Embryonic facial prominence (tissue), 1 donor: ENCODE data around the gene S100A11.
"Not testable (repeated sequence)": the region's sequence is repeated elsewhere in the genome, so short reads cannot be mapped to it uniquely, and the experiment has no call there.

ENCODE experiments used
- DNase-seq: peaks from one replicate; pipeline ENCODE4 v3.0.0-alpha.2; 2016; ENCODE audit errors: extremely low spot score

Gene S100A11

DNA sequence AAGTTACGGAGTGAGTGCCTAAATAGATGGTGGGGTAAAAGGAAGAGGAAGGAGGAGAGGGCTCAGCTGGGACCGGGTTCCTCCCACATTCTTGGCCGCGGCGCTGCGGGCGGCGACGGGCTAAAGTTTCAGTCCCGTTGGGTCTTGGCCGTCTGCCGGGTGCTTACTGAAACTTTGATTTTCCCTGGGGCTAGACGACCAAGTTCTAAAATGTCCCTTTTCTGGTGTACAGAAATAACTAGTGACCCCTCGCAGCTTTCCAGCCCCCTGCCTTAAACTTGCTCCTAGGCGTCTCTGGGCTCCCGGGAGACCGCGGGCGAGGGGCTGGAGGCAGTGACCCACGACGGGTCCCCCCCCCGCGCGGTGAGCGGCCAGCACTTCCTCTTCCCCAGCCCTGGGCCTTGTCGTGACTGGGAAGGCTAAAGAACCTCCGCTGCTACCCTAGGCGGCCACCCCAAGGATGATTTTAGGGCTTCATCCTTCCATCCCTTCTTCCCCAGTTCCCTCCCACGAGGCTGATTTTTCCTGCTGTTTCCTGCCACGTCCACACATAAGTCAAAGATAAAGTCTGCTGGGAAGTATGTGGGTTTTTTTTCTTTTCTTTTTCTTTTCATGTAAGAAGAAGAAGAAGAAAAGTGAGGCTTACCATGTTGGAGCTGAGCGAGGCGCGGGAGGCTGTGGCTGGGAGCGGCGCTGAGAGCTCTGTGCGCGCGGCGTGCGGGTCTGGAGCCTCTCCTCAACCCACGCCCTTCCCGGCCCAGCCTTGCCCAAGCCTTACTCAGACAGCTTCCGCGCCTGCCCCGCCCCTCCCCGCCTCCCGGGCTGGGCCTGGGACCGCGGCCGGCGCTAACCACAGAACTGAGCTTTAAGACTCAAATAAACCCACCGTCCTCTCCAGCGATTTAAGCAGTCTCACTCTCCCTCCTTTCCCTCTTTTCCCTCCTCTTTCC, at the start of gene S100A11:
Gene S100A11 (minus strand): TSS at position 738 of the 950 bp plus-strand sequence. CDS start 89 bp downstream, at position 649.
- peak; percentile 64 for DNase-seq

GRCh38 chr1:152084853-152085252, 48.0 kb upstream of the S100A11 start:
- no peak for DNase-seq

DNA sequence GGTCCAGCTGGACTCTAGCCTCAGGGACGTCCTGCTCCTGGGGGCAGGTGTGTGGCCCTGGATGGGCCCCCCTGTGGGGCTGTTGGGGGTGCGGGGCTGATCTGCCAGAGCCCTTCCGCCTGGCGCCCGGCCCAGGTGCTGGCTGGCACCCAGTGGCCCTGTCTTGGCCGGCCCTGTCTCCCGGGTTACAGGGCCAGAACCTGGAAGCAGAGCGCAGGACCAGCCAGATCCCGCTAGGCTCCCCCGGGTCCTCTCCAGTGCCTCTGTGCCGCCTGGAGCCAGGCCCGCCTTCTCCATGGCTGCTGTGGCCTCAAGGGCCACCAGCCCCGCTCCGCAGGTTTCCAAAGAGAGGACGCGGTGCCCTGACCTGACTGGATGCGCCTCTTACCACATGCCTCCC, 44.2 kb upstream of the S100A11 start:
- not testable (repeated sequence) for DNase-seq

GRCh38 chr1:152080494-152080893, 43.7 kb upstream of the S100A11 start:
- not testable (repeated sequence) for DNase-seq

DNA sequence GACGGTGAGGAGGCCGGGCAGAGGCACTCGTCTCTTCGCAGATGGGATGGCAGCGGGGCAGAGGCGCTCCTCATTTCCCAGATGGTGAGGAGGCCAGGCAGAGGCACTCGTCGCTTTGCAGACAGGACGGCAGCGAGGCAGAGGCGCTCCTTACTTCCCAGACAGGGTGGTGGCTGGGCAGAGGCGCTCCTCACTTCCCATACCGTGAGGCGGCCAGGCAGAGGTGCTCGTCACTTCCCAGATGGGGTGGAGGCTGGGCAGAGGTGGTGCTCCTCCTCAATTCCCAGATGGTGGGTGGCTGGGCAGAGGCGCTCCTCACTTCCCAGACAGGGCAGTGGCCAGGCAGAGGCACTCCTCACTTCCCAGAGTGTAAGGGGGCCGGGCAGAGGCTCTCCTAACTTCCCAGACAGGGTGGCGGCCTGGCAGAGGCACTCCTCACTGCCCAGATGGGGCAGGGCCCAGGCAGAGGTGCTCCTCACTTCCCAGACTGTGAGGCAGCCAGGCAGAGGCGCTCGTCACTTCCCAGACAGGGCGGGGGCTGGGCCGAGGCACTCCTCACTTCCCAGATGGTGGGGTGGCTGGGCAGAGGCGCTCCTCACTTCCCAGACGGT, 42.1 kb upstream of the S100A11 start:
- no peak for DNase-seq

DNA sequence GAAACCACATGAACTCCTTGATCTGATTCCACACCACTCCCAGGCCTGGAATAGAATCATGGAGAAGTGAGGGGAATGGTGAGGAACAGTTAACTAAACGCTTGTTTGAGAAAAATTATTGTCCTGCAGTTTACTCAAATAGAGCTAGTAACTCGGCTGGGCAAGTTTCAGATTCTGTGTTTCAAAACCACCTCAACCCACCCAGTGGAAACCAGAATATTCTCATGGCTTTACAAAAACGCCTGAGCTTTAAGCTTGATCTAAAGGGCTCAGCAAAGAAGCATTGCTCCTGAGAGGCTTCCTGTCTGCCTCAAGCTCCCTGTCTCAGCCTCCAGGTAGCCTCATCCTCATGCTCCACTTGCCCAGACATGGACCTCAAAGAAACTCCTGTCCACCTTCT, 35.5 kb upstream of the S100A11 start:
- DNase-seq: no peak

DNA sequence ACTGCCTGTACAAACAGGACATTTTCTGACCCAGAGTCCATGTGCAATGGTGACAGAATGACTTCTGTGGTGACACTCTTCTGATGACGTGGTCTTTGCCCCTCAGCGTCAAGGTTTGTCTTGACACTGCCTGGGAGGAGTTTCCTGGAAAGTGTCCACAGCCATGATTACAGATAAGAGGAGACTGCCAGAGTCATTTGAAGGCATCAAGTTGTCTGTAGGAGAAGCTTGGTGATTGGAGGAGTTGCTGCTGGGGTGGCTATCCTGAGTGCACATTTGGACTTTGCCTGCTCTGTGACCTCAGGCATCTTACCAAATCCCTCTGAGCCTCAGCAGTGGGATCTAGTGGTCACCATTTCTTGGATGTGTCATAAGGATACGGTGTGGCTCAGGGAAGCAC, 34.3 kb upstream of the S100A11 start:
- no peak for DNase-seq

DNA sequence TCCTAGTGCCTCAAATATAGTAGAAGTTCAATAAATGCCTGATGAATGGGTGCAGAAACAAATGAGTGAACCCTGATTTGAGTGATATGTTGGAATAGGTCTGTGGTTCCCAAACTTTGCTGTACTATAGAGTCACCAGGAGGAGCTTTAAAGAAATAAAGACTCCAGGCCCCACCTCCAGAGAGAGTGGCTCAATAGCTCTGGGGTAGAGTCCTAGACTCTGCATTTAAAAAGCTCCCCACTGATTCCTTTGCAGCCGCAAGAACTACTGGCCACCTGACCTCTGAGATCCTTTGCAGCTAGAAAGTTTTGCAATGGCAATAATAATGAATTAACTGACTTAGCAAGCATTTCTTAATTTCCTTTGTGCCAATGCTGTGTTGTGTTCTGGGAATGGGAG, 31.1 kb upstream of the S100A11 start:
- no peak for DNase-seq

DNA sequence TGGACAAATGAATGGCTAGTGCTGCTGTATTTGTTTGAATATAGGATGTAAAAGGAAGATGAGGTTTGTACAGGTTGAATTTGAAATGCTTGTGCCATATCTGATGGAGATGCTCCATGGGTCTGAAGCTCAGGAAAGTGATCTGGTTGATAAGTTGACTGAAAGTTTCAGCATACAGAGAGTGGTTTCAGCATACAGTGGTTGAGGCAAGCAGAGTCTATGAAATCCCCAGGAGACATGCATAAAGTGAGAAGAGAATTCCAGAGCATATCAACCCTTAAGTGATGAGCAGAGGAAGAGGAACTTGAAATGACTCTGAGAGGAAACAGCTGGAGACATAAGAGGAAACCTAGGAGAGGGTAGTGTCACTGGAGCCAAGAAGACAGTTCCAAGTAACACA, 30.3 kb upstream of the S100A11 start:
- no peak for DNase-seq

GRCh38 chr1:152061952-152062351, 25.1 kb upstream of the S100A11 start:
- DNase-seq: no peak

DNA sequence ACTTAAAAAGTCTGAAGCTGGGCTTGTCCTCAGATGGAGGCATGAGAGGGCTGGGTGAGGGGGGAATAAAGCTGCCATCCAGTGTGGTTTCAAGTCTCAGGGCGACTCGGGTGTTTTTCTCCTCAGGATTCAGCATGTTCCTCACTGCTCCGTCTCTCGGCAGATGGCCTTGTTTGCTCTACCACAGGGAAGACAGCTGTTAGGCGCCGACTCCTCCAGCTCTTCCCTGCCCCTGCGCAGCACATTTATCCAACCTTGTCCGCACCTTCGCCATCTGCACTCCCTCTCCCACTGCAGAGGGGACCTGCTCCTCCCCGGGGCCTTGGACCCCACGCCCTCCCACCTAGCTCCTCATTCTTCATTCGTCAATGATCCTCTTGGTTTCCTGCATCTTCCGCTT, 16.6 kb upstream of the S100A11 start:
- DNase-seq: no peak

DNA sequence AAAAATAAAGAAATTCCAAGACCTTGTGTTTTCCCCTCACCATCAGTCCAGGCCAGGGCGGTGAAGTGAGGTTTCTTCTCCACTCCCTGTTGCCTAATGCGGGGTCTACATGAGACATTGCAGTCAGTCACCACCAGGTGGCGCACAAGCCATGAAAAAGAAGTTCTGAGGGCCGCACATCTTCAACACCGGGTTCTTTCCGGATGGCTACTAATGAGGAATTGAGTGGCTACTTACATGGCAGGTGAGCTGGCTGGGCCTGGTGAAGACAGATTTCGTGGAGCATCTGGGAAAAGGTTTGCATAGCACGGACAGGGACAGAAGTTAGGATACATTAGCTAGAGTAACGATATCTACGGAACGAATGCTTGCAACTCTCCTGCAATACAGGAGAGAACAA, 15.8 kb upstream of the S100A11 start:
- DNase-seq: no peak

- DNase-seq: no peak
Observed at GRCh38 chr1:152050886-152051675, 14.3 kb upstream of the S100A11 start.

DNA sequence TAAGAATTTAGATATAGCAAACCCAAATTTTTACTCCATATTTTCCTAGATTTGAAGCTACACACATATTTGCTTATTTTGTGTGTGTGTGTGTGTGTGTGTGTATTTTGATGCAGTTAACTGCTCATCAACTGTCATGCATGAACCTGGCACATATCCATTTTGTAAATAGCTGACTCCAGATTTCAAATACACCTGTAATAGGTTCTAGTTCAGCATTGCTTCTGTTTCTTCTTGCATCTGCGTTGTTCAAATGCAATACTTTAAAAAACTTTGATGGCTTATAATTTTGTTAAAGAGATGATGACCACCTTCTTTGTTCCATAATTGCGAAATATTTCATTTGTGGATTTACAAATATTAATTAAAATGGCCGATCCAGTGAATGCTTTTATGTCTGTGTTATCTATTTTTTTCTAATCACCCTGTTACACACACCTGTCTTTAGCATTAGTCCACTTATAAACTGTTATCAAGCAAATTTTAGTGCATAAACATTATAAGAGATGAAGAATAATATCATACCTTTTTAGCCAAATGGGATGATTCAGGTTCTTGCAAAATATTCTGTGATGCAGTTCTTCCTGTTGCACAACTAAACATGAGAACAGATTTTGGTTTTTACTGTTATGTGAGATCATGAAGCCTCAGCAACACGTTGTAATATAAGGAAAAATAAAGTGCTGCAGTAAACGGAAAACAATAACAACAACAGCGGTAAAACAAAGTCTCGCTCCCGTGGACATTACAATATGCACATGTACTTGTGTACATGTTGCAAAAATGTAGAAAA, 12.7 kb upstream of the S100A11 start:
- no peak for DNase-seq

DNA sequence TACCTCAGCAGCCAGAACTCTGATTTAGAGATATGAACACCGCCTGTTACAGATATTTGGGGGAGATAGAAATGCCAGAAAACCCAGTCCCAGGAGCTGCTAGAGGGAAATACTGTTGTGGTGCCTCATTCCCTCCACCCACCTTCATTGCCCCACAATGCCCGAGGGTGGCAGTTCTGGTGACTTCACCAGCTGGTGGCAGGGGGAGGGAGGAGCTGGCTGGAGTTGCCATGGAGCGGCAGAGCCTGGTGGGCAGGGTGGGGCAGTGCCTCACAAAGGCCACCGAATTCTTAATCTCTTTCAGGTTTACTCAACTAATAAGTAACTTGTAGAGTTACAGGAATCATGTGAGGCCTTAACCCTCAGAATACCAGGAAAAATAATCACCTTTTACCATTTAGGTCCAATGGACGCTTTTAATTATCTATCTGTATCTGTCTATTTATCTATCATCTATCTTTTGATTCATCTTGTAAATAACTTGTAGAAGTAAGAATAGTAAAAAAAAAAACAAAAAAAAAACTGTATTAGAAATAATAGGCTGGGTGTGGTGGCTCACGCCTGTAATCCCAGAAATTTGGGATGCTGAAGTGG, 11.7 kb upstream of the S100A11 start:
- DNase-seq: no peak

- DNase-seq: peak; percentile 69
Observed at GRCh38 chr1:152047730-152048415, 11.1 kb upstream of the S100A11 start.

DNA sequence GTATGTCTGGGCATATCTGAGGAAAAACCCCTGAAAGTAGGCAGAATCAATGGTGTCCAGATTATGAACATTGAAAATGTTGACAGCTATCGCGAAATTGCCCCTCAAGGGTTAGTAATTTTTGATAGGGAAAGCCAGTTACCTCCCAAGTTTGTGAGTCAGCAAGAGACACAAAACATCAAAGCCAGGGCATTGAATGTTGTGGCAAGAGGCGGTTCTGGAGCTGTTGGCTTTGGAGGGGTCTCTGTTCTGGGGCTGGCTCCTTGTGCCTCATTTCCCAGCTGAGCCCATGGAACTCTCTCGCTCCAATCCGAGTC, 10.6 kb upstream of the S100A11 start:
- DNase-seq: no peak

DNA sequence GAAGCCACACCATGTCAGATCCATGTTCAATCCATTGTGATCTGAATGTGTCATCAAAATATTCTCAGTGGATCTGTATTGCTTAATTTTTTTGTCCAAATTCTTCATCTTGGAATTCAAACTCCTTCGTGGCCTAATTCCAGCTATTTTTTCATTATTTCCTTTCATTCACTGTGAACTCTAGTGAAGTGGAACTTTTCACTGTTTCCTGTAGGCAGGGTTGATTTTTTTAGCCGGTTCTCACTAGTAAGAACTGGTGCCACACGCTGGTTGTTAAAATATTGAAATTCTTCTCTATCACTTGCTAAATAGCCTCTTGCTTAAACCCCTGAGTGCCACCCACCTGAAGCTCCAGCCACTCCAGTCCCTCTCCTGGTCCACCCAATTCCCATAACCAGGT, 7.6 kb upstream of the S100A11 start:
- DNase-seq: no peak

GRCh38 chr1:152043870-152044269, 7.1 kb upstream of the S100A11 start:
- DNase-seq: no peak

- no peak for DNase-seq
Observed at GRCh38 chr1:152042030-152042429, 5.2 kb upstream of the S100A11 start.

- no peak for DNase-seq
Observed at GRCh38 chr1:152039886-152040285, 3.1 kb upstream of the S100A11 start.
